ENCODE results near the gene PAQR3. TPM values are rescaled to one million over a fixed set of nuclear protein-coding genes. Genes with fewer than 3 reads are reported as not detected.

PAQR3 gene
- total RNA-seq, 5 donors from 2014 or later (not counting 1 experiment from before 2014, with no cell fraction given) = 8.7 to 26.6 (median 11.2) TPM

DNA sequence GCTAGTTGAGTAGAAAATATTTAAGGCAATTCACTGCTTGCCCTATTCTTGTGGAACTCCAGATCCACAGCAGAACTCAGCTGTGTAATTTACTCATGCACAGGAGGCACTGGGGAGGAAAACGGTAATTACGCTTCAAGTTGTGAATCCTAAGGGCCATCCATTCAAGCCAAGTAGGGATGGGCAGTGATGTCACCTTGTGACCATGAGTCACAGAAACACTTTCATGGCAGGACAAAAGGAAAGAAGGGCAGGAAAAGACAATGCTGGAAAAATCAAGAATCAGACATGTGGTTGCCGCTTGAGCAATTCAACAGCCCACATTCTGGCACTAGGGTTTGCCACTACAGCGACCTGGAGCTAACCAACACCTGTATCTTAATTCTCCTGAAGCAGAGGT lies 1.4 kb downstream of the PAQR3 start:
- Mint-ChIP-seq H3K36me3 (peaks cover 13% of the 10 kb centered on the region), H3K27me3 (peaks cover under 1 to 3% of the 10 kb centered on the region in 2 donors), H3K27ac (no peak overlapping the region), H3K4me1 (peaks cover 42 to 54% (median 42%) of the 10 kb centered on the region in 3 donors), H3K4me3 (peak overlapping the region; percentile 35 to 99 (median 59)), H3K9me3 (no peaks in the 10 kb centered on the region)
- DNase-seq (no peak), ATAC-seq (replicated peaks in 1 of 4) (no peak)
- Histone ChIP-seq H3K4me3 (ENCODE audit: control insufficient read depth in 1 of 2, extremely low read depth in 1 of 2, low read length in 1 of 2) (no peak overlapping the region), H3K4me1 (ENCODE audit: control insufficient read depth in 1 of 2, extremely low read depth in 1 of 2, insufficient read depth in 2 of 2, low read length in 2 of 2) (peaks cover 10 to 14% of the 10 kb centered on the region in 2 experiments), H3K27me3 (replicated peaks in 1 of 2; ENCODE audit: control insufficient read depth in 2 of 2, extremely low read depth in 1 of 2, insufficient read depth in 2 of 2, low read length in 1 of 2) (peaks cover 0 to 6% of the 10 kb centered on the region in 2 experiments), H3K36me3 (ENCODE audit: control insufficient read depth in 2 of 2, extremely low read depth in 1 of 2, insufficient read depth in 1 of 2, low read length in 1 of 2) (no peaks in the 10 kb centered on the region), H3K9me3 (no peaks in the 10 kb centered on the region), H3K27ac (ENCODE audit: low read length) (no peak overlapping the region)
- CTCF ChIA-PET = interaction anchor here in 1 of 2 donors (0.7 kb wide), 1 partner anchor 1258 kb away, joined by 3 read pairs; no protein-coding TSS in a partner anchor
- WGBS (ENCODE audit: insufficient coverage) = 100% methylated on average over 3 of the region's 4 CpGs
- POLR2A ChIA-PET = interaction anchor here (0.9 to 1.1 kb wide), 3 partner anchors 15 to 20 kb away, joined by 3 read pairs; no protein-coding TSS in a partner anchor

DNA sequence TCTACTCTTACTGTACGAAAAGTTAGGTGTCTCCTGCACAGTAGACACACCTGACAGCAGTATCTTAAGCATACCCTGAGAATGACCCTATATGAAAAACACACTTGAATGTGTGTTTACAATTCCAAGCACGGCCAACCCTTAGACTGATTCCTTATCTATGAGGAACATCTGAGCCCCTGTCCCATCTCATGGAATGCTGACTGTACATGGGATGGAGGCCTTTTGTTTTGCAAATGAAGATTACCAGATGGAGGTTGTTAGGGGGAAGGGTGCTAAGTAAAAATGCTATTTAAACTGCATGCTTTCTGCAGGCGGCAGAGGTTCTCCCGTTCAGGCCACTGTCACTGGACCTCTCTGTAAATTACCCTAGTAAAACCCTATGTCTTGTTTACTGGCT lies 2.2 kb downstream of the PAQR3 start:
- Mint-ChIP-seq H3K36me3 (peaks cover 13% of the 10 kb centered on the region), H3K4me3 (peak overlapping the region in 2 of 3 donors; percentile 1 to 35), H3K27ac (no peak overlapping the region), H3K4me1 (peaks cover 42 to 58% (median 42%) of the 10 kb centered on the region in 3 donors), H3K9me3 (no peaks in the 10 kb centered on the region), H3K27me3 (no peaks in the 10 kb centered on the region)
- no peak overlapping the region for H3K4me3 ChIP-seq (ENCODE audit: control insufficient read depth in 1 of 2, extremely low read depth in 1 of 2, low read length in 1 of 2)
- 100% methylated on average over 2 of the region's 4 CpGs for WGBS (ENCODE audit: insufficient coverage)
- H3K27me3 ChIP-seq (replicated peaks in 1 of 2; ENCODE audit: control insufficient read depth in 2 of 2, extremely low read depth in 1 of 2, insufficient read depth in 2 of 2, low read length in 1 of 2) = peaks cover 0 to 6% of the 10 kb centered on the region in 2 experiments
- CTCF ChIA-PET = no interaction called here
- ATAC-seq (replicated peaks in 1 of 4) (no peak), DNase-seq (no peak)
- POLR2A ChIA-PET = no interaction called here
- no peaks in the 10 kb centered on the region for H3K9me3 ChIP-seq
- H3K4me1 ChIP-seq (ENCODE audit: control insufficient read depth in 1 of 2, extremely low read depth in 1 of 2, insufficient read depth in 2 of 2, low read length in 2 of 2) = peaks cover 10 to 14% of the 10 kb centered on the region in 2 experiments
- H3K36me3 ChIP-seq (ENCODE audit: control insufficient read depth in 2 of 2, extremely low read depth in 1 of 2, insufficient read depth in 1 of 2, low read length in 1 of 2) = no peaks in the 10 kb centered on the region
- no peak overlapping the region for H3K27ac ChIP-seq (ENCODE audit: low read length)

DNA sequence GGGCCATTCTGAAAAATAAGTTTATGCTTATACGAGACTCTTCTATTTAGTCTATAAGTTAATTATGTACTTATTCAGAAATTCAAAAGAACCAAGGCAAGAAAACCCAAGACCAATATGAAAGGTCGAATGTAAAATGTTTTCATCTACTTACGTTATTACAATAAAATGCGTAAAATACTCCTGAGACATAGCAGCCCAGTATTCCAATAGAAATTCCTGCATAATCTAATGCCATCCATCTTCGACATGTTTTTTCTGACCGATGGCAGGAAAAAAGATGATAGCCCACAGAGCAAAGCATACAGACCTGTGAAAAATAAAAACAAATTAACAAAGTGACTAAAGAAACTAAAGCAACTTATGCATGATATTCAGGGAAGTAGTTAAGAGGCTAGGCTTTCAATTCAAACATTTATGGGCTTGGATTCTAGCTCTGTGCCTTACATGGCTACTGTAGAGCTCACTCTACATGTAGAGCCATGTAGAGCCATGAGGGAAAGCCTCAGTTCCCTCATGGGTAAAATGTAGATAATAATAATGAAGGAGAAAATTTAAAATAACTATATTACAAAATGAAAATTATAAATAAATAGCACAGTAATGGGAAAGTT lies 9.1 kb downstream of the PAQR3 start:
- no peak overlapping the region for H3K4me3 ChIP-seq (ENCODE audit: control insufficient read depth in 1 of 2, extremely low read depth in 1 of 2, low read length in 1 of 2)
- no peak overlapping the region for H3K27ac ChIP-seq (ENCODE audit: low read length)
- Mint-ChIP-seq H3K27ac (no peak overlapping the region), H3K4me1 (peaks cover 7 to 20% (median 9%) of the 10 kb centered on the region in 3 donors), H3K4me3 (no peak overlapping the region), H3K36me3 (peaks cover 48% of the 10 kb centered on the region), H3K9me3 (no peaks in the 10 kb centered on the region), H3K27me3 (no peaks in the 10 kb centered on the region)
- peaks cover 0 to 30% of the 10 kb centered on the region in 2 donors for H3K36me3 ChIP-seq (ENCODE audit: control insufficient read depth in 2 of 2, extremely low read depth in 1 of 2, insufficient read depth in 1 of 2, low read length in 1 of 2)
- no peaks in the 10 kb centered on the region for H3K9me3 ChIP-seq
- ChIA-PET CTCF (no interaction called here), POLR2A (no interaction called here)
- ATAC-seq (replicated peaks in 1 of 4) (no peak), DNase-seq (no peak)
- H3K27me3 ChIP-seq (replicated peaks in 1 of 2; ENCODE audit: control insufficient read depth in 2 of 2, extremely low read depth in 1 of 2, insufficient read depth in 2 of 2, low read length in 1 of 2) = no peaks in the 10 kb centered on the region
- WGBS (ENCODE audit: insufficient coverage) = 100% methylated on average over 2 of the region's 6 CpGs
- no peaks in the 10 kb centered on the region for H3K4me1 ChIP-seq (ENCODE audit: control insufficient read depth in 1 of 2, extremely low read depth in 1 of 2, insufficient read depth in 2 of 2, low read length in 2 of 2)

DNA sequence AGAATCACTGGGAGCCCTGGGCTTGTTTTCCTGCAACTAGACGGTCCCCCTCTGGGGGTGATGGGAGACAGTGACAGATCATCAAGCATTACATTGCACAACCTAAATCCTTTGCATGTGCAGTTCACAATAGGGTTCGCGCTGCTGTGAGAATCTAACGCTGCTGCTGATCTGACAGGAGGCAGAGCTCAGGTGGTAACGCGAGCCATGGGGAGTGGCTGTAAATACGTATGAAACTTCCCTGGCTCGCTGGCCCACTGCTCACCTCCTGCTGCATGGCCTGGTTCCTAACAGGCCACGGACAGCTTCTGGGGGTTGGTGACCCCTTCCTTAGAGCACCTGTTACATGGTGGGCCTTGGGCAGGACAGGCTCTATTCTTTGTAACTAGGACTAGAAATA lies 10.4 kb downstream of the PAQR3 start:
- POLR2A ChIA-PET = no interaction called here
- WGBS (ENCODE audit: insufficient coverage) = 100% methylated on average over 6 of the region's 9 CpGs
- Mint-ChIP-seq H3K27ac (no peak overlapping the region), H3K9me3 (no peaks in the 10 kb centered on the region), H3K36me3 (peaks cover 50% of the 10 kb centered on the region), H3K4me3 (no peak overlapping the region), H3K27me3 (no peaks in the 10 kb centered on the region), H3K4me1 (peaks cover 2 to 10% (median 5%) of the 10 kb centered on the region in 3 donors)
- Histone ChIP-seq H3K4me1 (ENCODE audit: control insufficient read depth in 1 of 2, extremely low read depth in 1 of 2, insufficient read depth in 2 of 2, low read length in 2 of 2) (no peaks in the 10 kb centered on the region), H3K27me3 (replicated peaks in 1 of 2; ENCODE audit: control insufficient read depth in 2 of 2, extremely low read depth in 1 of 2, insufficient read depth in 2 of 2, low read length in 1 of 2) (no peaks in the 10 kb centered on the region), H3K9me3 (no peaks in the 10 kb centered on the region), H3K36me3 (ENCODE audit: control insufficient read depth in 2 of 2, extremely low read depth in 1 of 2, insufficient read depth in 1 of 2, low read length in 1 of 2) (peaks cover 0 to 30% of the 10 kb centered on the region in 2 donors), H3K4me3 (ENCODE audit: control insufficient read depth in 1 of 2, extremely low read depth in 1 of 2, low read length in 1 of 2) (no peak overlapping the region), H3K27ac (ENCODE audit: low read length) (no peak overlapping the region)
- no peak for DNase-seq
- CTCF ChIA-PET = no interaction called here
- ATAC-seq (replicated peaks in 1 of 4) = no peak

DNA sequence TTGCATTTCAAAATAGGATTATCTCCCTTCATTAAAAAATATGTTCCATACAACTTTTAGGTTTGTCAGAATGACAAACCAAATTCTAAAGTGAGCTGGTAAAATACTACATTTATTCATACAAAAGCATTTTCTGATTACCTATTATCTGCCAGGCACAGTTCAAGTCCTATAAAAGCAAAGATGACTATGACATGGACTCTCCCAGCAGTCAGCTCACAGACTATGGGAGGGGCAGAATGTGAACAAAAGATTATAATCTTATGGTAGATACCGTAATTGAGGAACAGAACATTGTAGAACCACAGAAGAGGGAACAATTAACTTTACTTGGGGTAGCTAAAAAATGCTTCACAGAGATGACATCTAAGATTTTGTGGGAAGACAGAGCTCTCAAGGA lies 12.4 kb downstream of the PAQR3 start:
- CTCF ChIA-PET = no interaction called here
- no peak for ATAC-seq (replicated peaks in 1 of 4)

DNA sequence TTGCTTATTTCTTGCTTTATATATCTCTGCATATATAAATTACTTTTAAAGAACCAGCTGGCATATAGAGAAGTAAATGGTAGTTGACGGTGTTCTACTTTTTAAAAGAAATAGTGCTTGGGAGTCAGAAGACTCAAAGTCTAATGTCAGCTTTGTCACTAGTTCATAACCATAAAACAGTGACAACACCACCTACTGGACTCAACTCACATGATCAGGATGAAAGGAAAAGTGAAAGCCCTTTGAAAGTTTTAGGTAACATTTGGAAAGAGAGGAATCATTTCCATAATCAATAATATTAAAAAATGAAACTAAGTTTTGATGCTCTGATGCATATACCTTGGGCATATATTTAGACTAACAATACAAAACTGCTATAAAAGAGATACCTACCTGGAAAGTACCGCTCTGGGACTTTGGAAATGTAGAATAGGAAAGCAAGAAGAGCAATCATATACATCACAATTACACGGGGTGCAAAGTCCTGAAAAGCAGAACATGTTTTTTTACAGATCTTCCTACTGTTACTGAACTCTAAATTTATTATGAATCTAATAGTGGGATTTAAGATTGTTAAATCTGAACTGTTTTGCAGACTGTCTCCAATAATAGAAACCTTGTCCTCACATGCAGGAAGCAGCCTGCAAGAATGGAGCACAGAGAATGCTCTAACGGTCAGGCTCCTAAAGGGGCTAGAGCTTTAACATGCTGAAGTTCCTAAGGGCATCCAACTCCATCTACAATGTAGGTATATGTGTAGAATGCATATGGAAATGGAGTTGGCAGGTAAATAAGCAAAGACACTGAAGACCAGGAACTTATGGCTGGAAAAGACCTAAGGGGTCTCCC lies 15.6 kb downstream of the PAQR3 start:
- no peak for ATAC-seq (replicated peaks in 1 of 4)
- no peaks in the 10 kb centered on the region for H3K27me3 Mint-ChIP-seq

More for the DNA sequence above, 12.4 kb downstream of the PAQR3 start:
- no peak overlapping the region for H3K27ac ChIP-seq (ENCODE audit: low read length)
- WGBS (ENCODE audit: insufficient coverage) = 50% methylated on average over 1 of the region's 1 CpG
- no peaks in the 10 kb centered on the region for H3K9me3 Mint-ChIP-seq
- H3K4me1 Mint-ChIP-seq = peaks cover 0 to 6% (median 3%) of the 10 kb centered on the region in 3 donors
- H3K9me3 ChIP-seq = no peaks in the 10 kb centered on the region
- peaks cover 58% of the 10 kb centered on the region for H3K36me3 Mint-ChIP-seq
- no peaks in the 10 kb centered on the region for H3K27me3 Mint-ChIP-seq
- no peak overlapping the region for H3K27ac Mint-ChIP-seq
- POLR2A ChIA-PET = no interaction called here
- no peaks in the 10 kb centered on the region for H3K4me1 ChIP-seq (ENCODE audit: control insufficient read depth in 1 of 2, extremely low read depth in 1 of 2, insufficient read depth in 2 of 2, low read length in 2 of 2)
- H3K4me3 ChIP-seq (ENCODE audit: control insufficient read depth in 1 of 2, extremely low read depth in 1 of 2, low read length in 1 of 2) = no peak overlapping the region
- H3K27me3 ChIP-seq (replicated peaks in 1 of 2; ENCODE audit: control insufficient read depth in 2 of 2, extremely low read depth in 1 of 2, insufficient read depth in 2 of 2, low read length in 1 of 2) = no peaks in the 10 kb centered on the region
- no peak for DNase-seq
- H3K36me3 ChIP-seq (ENCODE audit: control insufficient read depth in 2 of 2, extremely low read depth in 1 of 2, insufficient read depth in 1 of 2, low read length in 1 of 2) = peaks cover 0 to 41% of the 10 kb centered on the region in 2 donors
- no peak overlapping the region for H3K4me3 Mint-ChIP-seq

More for the DNA sequence above, 15.6 kb downstream of the PAQR3 start:
- Histone ChIP-seq H3K9me3 (no peaks in the 10 kb centered on the region), H3K4me1 (ENCODE audit: control insufficient read depth in 1 of 2, extremely low read depth in 1 of 2, insufficient read depth in 2 of 2, low read length in 2 of 2) (no peaks in the 10 kb centered on the region), H3K27ac (ENCODE audit: low read length) (no peak overlapping the region), H3K4me3 (ENCODE audit: control insufficient read depth in 1 of 2, extremely low read depth in 1 of 2, low read length in 1 of 2) (no peak overlapping the region), H3K36me3 (ENCODE audit: control insufficient read depth in 2 of 2, extremely low read depth in 1 of 2, insufficient read depth in 1 of 2, low read length in 1 of 2) (peaks cover 0 to 31% of the 10 kb centered on the region in 2 donors), H3K27me3 (replicated peaks in 1 of 2; ENCODE audit: control insufficient read depth in 2 of 2, extremely low read depth in 1 of 2, insufficient read depth in 2 of 2, low read length in 1 of 2) (no peaks in the 10 kb centered on the region)
- Mint-ChIP-seq H3K4me3 (no peak overlapping the region), H3K9me3 (no peaks in the 10 kb centered on the region), H3K4me1 (peaks cover 0 to 6% (median 3%) of the 10 kb centered on the region in 3 donors), H3K36me3 (peaks cover 52% of the 10 kb centered on the region), H3K27ac (no peak overlapping the region)
- DNase-seq = no peak
- ChIA-PET POLR2A (no interaction called here), CTCF (no interaction called here)
- 40% methylated on average over 1 of the region's 4 CpGs for WGBS (ENCODE audit: insufficient coverage)
